Smooth muscle cell (in vitro differentiated cells): Measurements from ENCODE around the gene PRDM10. TPM values are rescaled to one million over a fixed set of nuclear protein-coding genes. Genes with fewer than 3 reads are reported as not detected.

ENCODE experiments used
- DNase-seq: peaks from one replicate; lab custom pipeline; 2025; ENCODE audit not compliant: unreplicated experiment; lab: John Stamatoyannopoulos, UW
- H2AFZ ChIP-seq: fragments of 200-600 bp; sonication (generic); 2 replicates; pipeline ENCODE4 v1.6.0; 2016; ENCODE audit warnings: antibody characterized with exemption, low read depth, mild to moderate bottlenecking
- H3F3A ChIP-seq: fragments of 200-600 bp; sonication (generic); 2 replicates; pipeline ENCODE4 v1.6.0; 2017; ENCODE audit warnings: antibody characterized with exemption, low read depth
- H3K27ac ChIP-seq: fragments of 200-600 bp; sonication (generic); 2 replicates; pipeline ENCODE4 v1.5.1; 2016; ENCODE audit warnings: low read depth, mild to moderate bottlenecking
- H3K27me3 ChIP-seq: fragments of 200-600 bp; sonication (generic); 2 replicates; pipeline ENCODE4 v1.6.1; 2016; ENCODE audit warnings: low read depth, mild to moderate bottlenecking
- H3K36me3 ChIP-seq: fragments of 200-600 bp; sonication (generic); 2 replicates; pipeline ENCODE4 v1.5.1; 2016; ENCODE audit warnings: low read depth
- H3K4me1 ChIP-seq: fragments of 200-600 bp; sonication (generic); 2 replicates; pipeline ENCODE4 v1.5.1; 2016; ENCODE audit warnings: low read depth
- H3K4me2 ChIP-seq: fragments of 200-600 bp; sonication (generic); 2 replicates; pipeline ENCODE4 v1.6.0; 2016; ENCODE audit warnings: mild to moderate bottlenecking
- H3K4me3 ChIP-seq: fragments of 200-600 bp; sonication (generic); 2 replicates; pipeline ENCODE4 v1.5.1; 2016; ENCODE audit warnings: mild to moderate bottlenecking
- H3K79me2 ChIP-seq: fragments of 200-600 bp; sonication (generic); 2 replicates; pipeline ENCODE4 v1.6.0; 2016; ENCODE audit warnings: low read depth, mild to moderate bottlenecking
- H3K9ac ChIP-seq: fragments of 200-600 bp; sonication (generic); 2 replicates; pipeline ENCODE4 v1.6.0; 2016; ENCODE audit warnings: low read depth
- H3K9me3 ChIP-seq: fragments of 200-600 bp; sonication (generic); replicated peaks from 2 replicates; pipeline ENCODE4 v1.5.1; 2016; ENCODE audit warnings: low read depth
- H4K20me1 ChIP-seq: fragments of 200-600 bp; sonication (generic); 2 replicates; pipeline ENCODE4 v1.6.0; 2016; ENCODE audit warnings: low read depth
- WGBS: methylation state at CpG from one replicate; pipeline ENCODE4 v1.1.7; 2016; ENCODE audit warnings: low lambda C conversion rate; 5-methylcytosine and 5-hydroxymethylcytosine counted together
- polyA plus RNA-seq: library from polyadenylated mRNA; unstranded; fragments of >200 nt; fragmentation: Nextera tagmentation; extraction: Ambion mirVana; gene quantifications from 2 replicates; pipeline ENCODE4 v1.2.1, GENCODE V29; 2016
- total RNA-seq: library from RNA; depleted of rRNA; stranded (reverse); fragments of >200 nt; gene quantifications from 2 replicates; pipeline ENCODE4 v1.2.3, GENCODE V29; 2014
- TF ChIP-seq, protein P1 (sequence below): fragments of 200-600 bp; sonication (generic); IDR thresholded peaks from 2 replicates; pipeline ENCODE4 v1.5.1; 2017; ENCODE audit warnings: borderline replicate concordance, mild to moderate bottlenecking, antibody characterized with exemption; ENCODE audit not compliant: insufficient read depth, poor library complexity, severe bottlenecking

The PRDM10 gene
- total and polyA plus RNA-seq, 2 experiments from 2014 or later = 3.7 to 12.2 TPM

DNA sequence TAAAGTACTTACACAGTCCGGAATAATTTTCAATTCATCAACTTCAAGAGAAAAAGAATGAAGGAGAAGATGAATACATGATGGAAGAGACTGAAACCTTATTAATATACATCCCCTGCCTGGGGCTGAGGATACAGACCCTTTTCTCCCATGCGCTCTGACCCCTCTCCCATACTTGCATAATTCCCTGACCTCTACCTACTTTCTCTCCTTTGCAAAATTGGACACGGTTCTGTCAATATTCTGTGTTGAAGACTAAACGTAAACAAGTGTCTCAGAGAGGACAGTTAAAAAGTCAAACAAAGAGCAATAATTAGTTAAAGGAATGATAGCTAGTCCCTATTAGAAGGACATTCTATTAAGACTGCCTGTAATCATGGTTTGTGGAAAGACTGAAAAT, 7.5 kb downstream of the PRDM10 start:
- H4K20me1 ChIP-seq = peaks cover 89% of the 10 kb centered on the region
- no peak overlapping the region for H3K9ac ChIP-seq
- no peak overlapping the region for H3K4me2 ChIP-seq
- TF ChIP-seq, protein P1, sequence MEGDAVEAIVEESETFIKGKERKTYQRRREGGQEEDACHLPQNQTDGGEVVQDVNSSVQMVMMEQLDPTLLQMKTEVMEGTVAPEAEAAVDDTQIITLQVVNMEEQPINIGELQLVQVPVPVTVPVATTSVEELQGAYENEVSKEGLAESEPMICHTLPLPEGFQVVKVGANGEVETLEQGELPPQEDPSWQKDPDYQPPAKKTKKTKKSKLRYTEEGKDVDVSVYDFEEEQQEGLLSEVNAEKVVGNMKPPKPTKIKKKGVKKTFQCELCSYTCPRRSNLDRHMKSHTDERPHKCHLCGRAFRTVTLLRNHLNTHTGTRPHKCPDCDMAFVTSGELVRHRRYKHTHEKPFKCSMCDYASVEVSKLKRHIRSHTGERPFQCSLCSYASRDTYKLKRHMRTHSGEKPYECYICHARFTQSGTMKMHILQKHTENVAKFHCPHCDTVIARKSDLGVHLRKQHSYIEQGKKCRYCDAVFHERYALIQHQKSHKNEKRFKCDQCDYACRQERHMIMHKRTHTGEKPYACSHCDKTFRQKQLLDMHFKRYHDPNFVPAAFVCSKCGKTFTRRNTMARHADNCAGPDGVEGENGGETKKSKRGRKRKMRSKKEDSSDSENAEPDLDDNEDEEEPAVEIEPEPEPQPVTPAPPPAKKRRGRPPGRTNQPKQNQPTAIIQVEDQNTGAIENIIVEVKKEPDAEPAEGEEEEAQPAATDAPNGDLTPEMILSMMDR = no peak
- peaks cover 35% of the 10 kb centered on the region for H3K79me2 ChIP-seq
- no peaks in the 10 kb centered on the region for H3K9me3 ChIP-seq
- no peaks in the 10 kb centered on the region for H3F3A ChIP-seq
- 95% methylated on average over 4 of the region's 4 CpGs for WGBS
- no peak for DNase-seq
- no peaks in the 10 kb centered on the region for H3K4me1 ChIP-seq
- no peaks in the 10 kb centered on the region for H3K27me3 ChIP-seq
- H3K36me3 ChIP-seq = no peaks in the 10 kb centered on the region
- no peak overlapping the region for H3K4me3 ChIP-seq
- H3K27ac ChIP-seq = no peak overlapping the region
- no peak overlapping the region for H2AFZ ChIP-seq

DNA sequence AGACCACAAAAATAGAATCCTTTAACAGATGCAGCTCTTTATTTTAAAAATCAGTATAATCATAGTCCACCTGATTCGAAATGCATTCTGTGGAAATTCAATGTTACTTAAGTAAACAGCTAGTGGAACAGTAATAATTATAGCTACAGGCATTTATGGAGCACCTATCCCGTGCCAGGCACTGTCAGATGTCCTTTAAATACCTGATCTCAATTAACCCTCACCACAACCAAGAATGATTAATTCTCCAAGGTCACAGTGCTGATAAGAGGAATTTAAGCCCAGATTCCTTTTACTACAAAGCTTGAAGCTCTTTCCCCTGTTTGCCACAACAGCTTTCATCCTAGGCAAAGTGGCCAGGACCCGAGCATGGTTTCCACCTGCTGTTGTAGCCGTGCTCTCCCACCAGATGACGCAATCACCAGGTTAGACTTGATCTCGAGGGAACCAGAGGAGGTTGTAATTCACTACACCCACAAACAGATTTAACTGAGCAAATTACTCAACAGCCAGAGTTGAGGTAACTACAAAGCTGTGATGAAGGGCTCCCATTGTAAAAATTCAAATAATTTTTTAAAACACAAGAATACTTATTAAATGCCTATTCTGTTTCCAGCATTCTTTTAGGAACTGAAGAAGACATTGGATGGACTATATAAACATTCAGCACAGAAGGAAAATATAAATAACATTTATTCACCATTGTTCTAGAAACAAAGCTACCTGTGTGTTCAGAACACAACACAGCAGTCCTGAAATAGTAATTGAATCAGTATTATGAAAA, 10.3 kb downstream of the PRDM10 start:
- peaks cover 15% of the 10 kb centered on the region for H3K79me2 ChIP-seq
- H3K27me3 ChIP-seq = no peaks in the 10 kb centered on the region
- H3K4me1 ChIP-seq = no peaks in the 10 kb centered on the region
- TF ChIP-seq, protein P1 = no peak
- no peak overlapping the region for H2AFZ ChIP-seq
- H3K4me2 ChIP-seq = no peak overlapping the region
- H3K27ac ChIP-seq = no peak overlapping the region
- H3K9ac ChIP-seq = no peak overlapping the region
- H3K36me3 ChIP-seq = no peaks in the 10 kb centered on the region
- no peaks in the 10 kb centered on the region for H3K9me3 ChIP-seq
- H4K20me1 ChIP-seq = peaks cover 83% of the 10 kb centered on the region
- H3F3A ChIP-seq = no peaks in the 10 kb centered on the region
- DNase-seq = no peak
- no peak overlapping the region for H3K4me3 ChIP-seq
- WGBS = 55% methylated on average over 6 of the region's 6 CpGs

DNA sequence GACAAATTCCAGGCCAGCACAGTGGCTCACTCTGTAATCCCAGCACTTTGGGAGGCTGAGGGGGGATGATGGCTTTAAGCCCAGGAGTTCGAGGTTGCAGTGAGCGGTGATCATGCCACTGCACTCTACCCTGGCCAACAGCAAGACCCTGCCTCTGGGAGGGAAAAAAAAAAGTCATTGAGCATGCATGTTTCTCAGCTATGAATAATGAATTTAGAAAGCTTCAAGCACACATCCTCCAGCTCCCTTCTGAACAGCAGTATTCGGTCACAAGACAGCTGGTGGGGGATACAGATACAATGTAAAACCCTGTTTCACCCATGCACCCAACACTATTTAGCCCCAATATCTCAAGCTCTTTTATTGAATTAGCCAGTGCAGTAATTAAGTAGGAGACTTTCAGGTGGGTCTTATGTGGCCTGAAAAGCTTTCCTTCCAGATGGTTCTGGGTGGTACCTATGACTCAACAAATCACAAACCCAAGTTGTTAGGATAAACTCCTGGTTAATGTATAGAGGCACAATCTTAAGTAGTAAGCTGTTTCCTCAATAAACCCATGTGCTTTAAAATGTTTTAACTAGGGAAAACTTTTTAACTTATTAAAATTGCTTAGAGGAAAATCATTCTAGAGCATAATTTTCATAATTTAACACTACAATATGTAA, 13.4 kb downstream of the PRDM10 start:
- no peaks in the 10 kb centered on the region for H3K36me3 ChIP-seq
- peaks cover 82% of the 10 kb centered on the region for H4K20me1 ChIP-seq
- H3K27ac ChIP-seq = no peak overlapping the region
- H3K9ac ChIP-seq = no peak overlapping the region
- no peaks in the 10 kb centered on the region for H3K9me3 ChIP-seq
- DNase-seq = no peak
- no peak overlapping the region for H2AFZ ChIP-seq
- peaks cover 13% of the 10 kb centered on the region for H3K79me2 ChIP-seq
- no peaks in the 10 kb centered on the region for H3K27me3 ChIP-seq
- no peak overlapping the region for H3K4me2 ChIP-seq
- 84% methylated on average over 3 of the region's 3 CpGs for WGBS
- H3K4me1 ChIP-seq = no peaks in the 10 kb centered on the region
- TF ChIP-seq, protein P1 = no peak
- no peak overlapping the region for H3K4me3 ChIP-seq
- H3F3A ChIP-seq = no peaks in the 10 kb centered on the region
